GM21528 (cell line): ENCODE results near the gene HOXB7.

Source experiments
- ATAC-seq: cut with Tn5 transposase; IDR thresholded peaks from one replicate; pipeline ENCODE4 v1.9.1; 2021; ENCODE audit warnings: mild to moderate bottlenecking, moderate library complexity; ENCODE audit not compliant: unreplicated experiment, low FRiP score

HOXB7 gene

GRCh38 chr17:48570325-48571023, 40.3 kb downstream of the HOXB7 start:
- no peak for ATAC-seq

GRCh38 chr17:48569674-48570324, 41.0 kb downstream of the HOXB7 start:
- ATAC-seq, result no peak

- ATAC-seq, result no peak
Measured at GRCh38 chr17:48569240-48569582, 41.6 kb downstream of the HOXB7 start.

GRCh38 chr17:48568499-48569239, 42.1 kb downstream of the HOXB7 start:
- ATAC-seq, result no peak

- ATAC-seq, result no peak
Measured at GRCh38 chr17:48567646-48568354, 43.0 kb downstream of the HOXB7 start.

- no peak for ATAC-seq
Measured at GRCh38 chr17:48567209-48567608, 43.6 kb downstream of the HOXB7 start.

- no peak for ATAC-seq
Measured at GRCh38 chr17:48566717-48567116, 44.1 kb downstream of the HOXB7 start.

GRCh38 chr17:48565925-48566710, 44.7 kb downstream of the HOXB7 start:
- no peak for ATAC-seq

GRCh38 chr17:48565022-48565554, 45.7 kb downstream of the HOXB7 start:
- ATAC-seq, result no peak

GRCh38 chr17:48564188-48565021, 46.4 kb downstream of the HOXB7 start:
- ATAC-seq, result no peak

GRCh38 chr17:48563867-48564187, 47.0 kb downstream of the HOXB7 start:
- no peak for ATAC-seq

- no peak for ATAC-seq
Measured at GRCh38 chr17:48563385-48563838, 47.4 kb downstream of the HOXB7 start.

- ATAC-seq, result no peak
Measured at GRCh38 chr17:48562934-48563333, 47.9 kb downstream of the HOXB7 start.

GRCh38 chr17:48561884-48562810, 48.7 kb downstream of the HOXB7 start:
- no peak for ATAC-seq

- no peak for ATAC-seq
Measured at GRCh38 chr17:48559840-48560817, 50.7 kb downstream of the HOXB7 start.

GRCh38 chr17:48559122-48559839, 51.5 kb downstream of the HOXB7 start:
- ATAC-seq, result no peak

- ATAC-seq, result no peak
Measured at GRCh38 chr17:48558831-48559121, 52.0 kb downstream of the HOXB7 start.
